ENCODE measurements around the gene RNF11.

Gene RNF11

GRCh38 chr1:51235673-51236530, at the start of gene RNF11:
Gene RNF11 (plus strand): TSS chr1:51236273. CDS start chr1:51236757, 484 bp downstream.
- H3K27me3 ChIP-seq (ENCODE audit: insufficient read depth, insufficient read length): peaks cover 13% of the 10 kb centered on the region
- peaks cover 10% of the 10 kb centered on the region for H3K36me3 ChIP-seq (ENCODE audit: insufficient read depth, insufficient read length, low read length)
- peak within 1 kb of the TSS; percentile 98 for H3K9ac ChIP-seq (ENCODE audit: insufficient read length, low read depth)
- H3K4me1 ChIP-seq (ENCODE audit: insufficient read depth, insufficient read length): peaks cover 6% of the 10 kb centered on the region
- H3K4me3 ChIP-seq (ENCODE audit: insufficient read length, low read depth): peak within 1 kb of the TSS; percentile 92
- peak; percentile 83 for DNase-seq (ENCODE audit: low read depth, low spot score)
- H3K9me3 ChIP-seq (ENCODE audit: insufficient read depth, low read length): no peaks in the 10 kb centered on the region
- TF ChIP-seq YY1 (IDR thresholded peaks at IDR 0.05; ENCODE audit: insufficient read depth, insufficient read length) (no peak), SUZ12 (IDR thresholded peaks at IDR 0.05; ENCODE audit: extremely low read depth, insufficient read depth, insufficient read length) (no peak), ZNF274 (IDR thresholded peaks at IDR 0.05; ENCODE audit: low read depth, low read length) (no peak)

GRCh38 chr1:51188230-51188629, 47.8 kb upstream of the RNF11 start:
- Histone ChIP-seq H3K27me3 (ENCODE audit: insufficient read depth, insufficient read length) (no peaks in the 10 kb centered on the region), H3K9ac (ENCODE audit: insufficient read length, low read depth) (no peak overlapping the region), H3K4me3 (ENCODE audit: insufficient read length, low read depth) (no peak overlapping the region), H3K9me3 (ENCODE audit: insufficient read depth, low read length) (no peaks in the 10 kb centered on the region), H3K36me3 (ENCODE audit: insufficient read depth, insufficient read length, low read length) (no peaks in the 10 kb centered on the region), H3K4me1 (ENCODE audit: insufficient read depth, insufficient read length) (no peaks in the 10 kb centered on the region)
- TF ChIP-seq ZNF274 (IDR thresholded peaks at IDR 0.05; ENCODE audit: low read depth, low read length): no peak
- no peak for TF ChIP-seq SUZ12 (IDR thresholded peaks at IDR 0.05; ENCODE audit: extremely low read depth, insufficient read depth, insufficient read length)
- no peak for TF ChIP-seq YY1 (IDR thresholded peaks at IDR 0.05; ENCODE audit: insufficient read depth, insufficient read length)
- no peak for DNase-seq (ENCODE audit: low read depth, low spot score)

GRCh38 chr1:51189421-51190073, 46.5 kb upstream of the RNF11 start:
- Histone ChIP-seq H3K4me3 (ENCODE audit: insufficient read length, low read depth) (no peak overlapping the region), H3K4me1 (ENCODE audit: insufficient read depth, insufficient read length) (no peaks in the 10 kb centered on the region), H3K36me3 (ENCODE audit: insufficient read depth, insufficient read length, low read length) (no peaks in the 10 kb centered on the region), H3K9me3 (ENCODE audit: insufficient read depth, low read length) (no peaks in the 10 kb centered on the region), H3K9ac (ENCODE audit: insufficient read length, low read depth) (no peak overlapping the region), H3K27me3 (ENCODE audit: insufficient read depth, insufficient read length) (no peaks in the 10 kb centered on the region)
- peak; percentile 43 for DNase-seq (ENCODE audit: low read depth, low spot score)
- no peak for TF ChIP-seq ZNF274 (IDR thresholded peaks at IDR 0.05; ENCODE audit: low read depth, low read length)
- no peak for TF ChIP-seq SUZ12 (IDR thresholded peaks at IDR 0.05; ENCODE audit: extremely low read depth, insufficient read depth, insufficient read length)
- no peak for TF ChIP-seq YY1 (IDR thresholded peaks at IDR 0.05; ENCODE audit: insufficient read depth, insufficient read length)

GRCh38 chr1:51190961-51191360, 45.1 kb upstream of the RNF11 start:
- TF ChIP-seq ZNF274 (IDR thresholded peaks at IDR 0.05; ENCODE audit: low read depth, low read length) (no peak), YY1 (IDR thresholded peaks at IDR 0.05; ENCODE audit: insufficient read depth, insufficient read length) (no peak), SUZ12 (IDR thresholded peaks at IDR 0.05; ENCODE audit: extremely low read depth, insufficient read depth, insufficient read length) (no peak)
- Histone ChIP-seq H3K4me3 (ENCODE audit: insufficient read length, low read depth) (no peak overlapping the region), H3K4me1 (ENCODE audit: insufficient read depth, insufficient read length) (no peaks in the 10 kb centered on the region), H3K9ac (ENCODE audit: insufficient read length, low read depth) (no peak overlapping the region), H3K36me3 (ENCODE audit: insufficient read depth, insufficient read length, low read length) (no peaks in the 10 kb centered on the region), H3K9me3 (ENCODE audit: insufficient read depth, low read length) (no peaks in the 10 kb centered on the region), H3K27me3 (ENCODE audit: insufficient read depth, insufficient read length) (no peaks in the 10 kb centered on the region)
- DNase-seq (ENCODE audit: low read depth, low spot score): no peak

GRCh38 chr1:51192213-51192843, 43.7 kb upstream of the RNF11 start:
- Histone ChIP-seq H3K27me3 (ENCODE audit: insufficient read depth, insufficient read length) (no peaks in the 10 kb centered on the region), H3K4me1 (ENCODE audit: insufficient read depth, insufficient read length) (no peaks in the 10 kb centered on the region), H3K36me3 (ENCODE audit: insufficient read depth, insufficient read length, low read length) (no peaks in the 10 kb centered on the region), H3K9me3 (ENCODE audit: insufficient read depth, low read length) (no peaks in the 10 kb centered on the region), H3K9ac (ENCODE audit: insufficient read length, low read depth) (no peak overlapping the region), H3K4me3 (ENCODE audit: insufficient read length, low read depth) (no peak overlapping the region)
- DNase-seq (ENCODE audit: low read depth, low spot score): peak; percentile 81
- TF ChIP-seq YY1 (IDR thresholded peaks at IDR 0.05; ENCODE audit: insufficient read depth, insufficient read length) (no peak), ZNF274 (IDR thresholded peaks at IDR 0.05; ENCODE audit: low read depth, low read length) (no peak), SUZ12 (IDR thresholded peaks at IDR 0.05; ENCODE audit: extremely low read depth, insufficient read depth, insufficient read length) (no peak)

GRCh38 chr1:51193564-51193963, 42.5 kb upstream of the RNF11 start:
- no peaks in the 10 kb centered on the region for H3K36me3 ChIP-seq (ENCODE audit: insufficient read depth, insufficient read length, low read length)
- H3K9ac ChIP-seq (ENCODE audit: insufficient read length, low read depth): no peak overlapping the region
- H3K27me3 ChIP-seq (ENCODE audit: insufficient read depth, insufficient read length): no peaks in the 10 kb centered on the region
- H3K4me3 ChIP-seq (ENCODE audit: insufficient read length, low read depth): no peak overlapping the region
- H3K9me3 ChIP-seq (ENCODE audit: insufficient read depth, low read length): no peaks in the 10 kb centered on the region
- no peaks in the 10 kb centered on the region for H3K4me1 ChIP-seq (ENCODE audit: insufficient read depth, insufficient read length)
- no peak for TF ChIP-seq ZNF274 (IDR thresholded peaks at IDR 0.05; ENCODE audit: low read depth, low read length)
- no peak for TF ChIP-seq SUZ12 (IDR thresholded peaks at IDR 0.05; ENCODE audit: extremely low read depth, insufficient read depth, insufficient read length)
- no peak for TF ChIP-seq YY1 (IDR thresholded peaks at IDR 0.05; ENCODE audit: insufficient read depth, insufficient read length)
- DNase-seq (ENCODE audit: low read depth, low spot score): no peak
